Osteoblast (primary cell): ENCODE results near the gene ZFHX3. TPM values are rescaled to one million over a fixed set of nuclear protein-coding genes. Genes with fewer than 3 reads are reported as not detected.

Experiments used
- DNase-seq: peaks from one replicate; pipeline ENCODE4 v3.0.0; 2011; ENCODE audit warnings: low spot score, mixed read lengths; ENCODE audit not compliant: insufficient read length; ENCODE audit errors: missing footprints
- H2AFZ ChIP-seq: 2 replicates; pipeline ENCODE4 v1.6.0; 2011; ENCODE audit warnings: mild to moderate bottlenecking, low read length
- H3K27ac ChIP-seq: 2 replicates; pipeline ENCODE4 v1.5.1; 2011; ENCODE audit warnings: mild to moderate bottlenecking, low read depth, low read length, moderate library complexity
- H3K27me3 ChIP-seq: 2 replicates; pipeline ENCODE4 v1.6.0; 2012; ENCODE audit warnings: mild to moderate bottlenecking, control low read depth, inconsistent platforms, low read length, moderate library complexity; ENCODE audit not compliant: insufficient read depth
- H3K36me3 ChIP-seq: 2 replicates; pipeline ENCODE4 v1.5.1; 2011; ENCODE audit warnings: mild to moderate bottlenecking, low read length, control low read depth, moderate library complexity; ENCODE audit not compliant: insufficient read depth
- H3K4me1 ChIP-seq: 2 replicates; pipeline ENCODE4 v1.5.1; 2011; ENCODE audit warnings: mild to moderate bottlenecking, low read length, control low read depth, moderate library complexity; ENCODE audit not compliant: insufficient read depth
- H3K4me2 ChIP-seq: 2 replicates; pipeline ENCODE4 v1.6.0; 2011; ENCODE audit warnings: mild to moderate bottlenecking, low read length; ENCODE audit not compliant: insufficient read depth
- H3K4me3 ChIP-seq: fragments of 200-600 bp; sonication (generic); 3 replicates; pipeline ENCODE4 v1.5.1; 2012; ENCODE audit warnings: mild to moderate bottlenecking, low read length, inconsistent platforms; ENCODE audit not compliant: insufficient read depth
- H3K79me2 ChIP-seq: 2 replicates; pipeline ENCODE4 v1.6.0; 2012; ENCODE audit warnings: mild to moderate bottlenecking, low read length, control low read depth, inconsistent platforms; ENCODE audit not compliant: insufficient read depth
- H3K9me3 ChIP-seq: 2 replicates; pipeline ENCODE4 v1.5.1; 2011; ENCODE audit warnings: low read depth, low read length, control low read depth
- H4K20me1 ChIP-seq: 2 replicates; pipeline ENCODE4 v1.6.0; 2012; ENCODE audit warnings: mild to moderate bottlenecking, low read length, control low read depth; ENCODE audit not compliant: insufficient read depth
- CTCF ChIP-seq: IDR thresholded peaks from 2 replicates; pipeline ENCODE4 v1.5.1; 2011; ENCODE audit warnings: mild to moderate bottlenecking, low read depth, low read length, moderate library complexity; ENCODE audit errors: extremely low read depth
- total RNA-seq: library from RNA; depleted of rRNA; stranded (reverse); fragments of >200 nt; gene quantifications from 2 replicates; pipeline ENCODE4 v1.2.3, GENCODE V29; 2012

Gene ZFHX3
- total RNA-seq, 1 donor: 14.5 TPM

GRCh38 chr16:73071131-73071940, 23.4 kb upstream of the ZFHX3 start:
- Histone ChIP-seq H3K27me3 (no peaks in the 10 kb centered on the region), H3K36me3 (no peaks in the 10 kb centered on the region), H3K4me1 (peaks cover 39% of the 10 kb centered on the region), H3K4me3 (peak overlapping the region; percentile 50), H3K27ac (peak overlapping the region; percentile 49), H3K4me2 (peak overlapping the region; percentile 79), H2AFZ (peak overlapping the region; percentile 75), H3K9me3 (no peaks in the 10 kb centered on the region), H3K79me2 (no peaks in the 10 kb centered on the region), H4K20me1 (no peaks in the 10 kb centered on the region)
- peak; percentile 87 for DNase-seq
- no peak for TF ChIP-seq CTCF

GRCh38 chr16:73069581-73070262, 21.8 kb upstream of the ZFHX3 start:
- peak overlapping the region; percentile 100 for H3K27ac ChIP-seq
- no peaks in the 10 kb centered on the region for H3K27me3 ChIP-seq
- no peak for DNase-seq
- no peak overlapping the region for H2AFZ ChIP-seq
- no peak overlapping the region for H3K4me3 ChIP-seq
- peak overlapping the region; percentile 78 for H3K4me2 ChIP-seq
- H3K36me3 ChIP-seq: no peaks in the 10 kb centered on the region
- TF ChIP-seq CTCF: no peak
- peaks cover 42% of the 10 kb centered on the region for H3K4me1 ChIP-seq
- no peaks in the 10 kb centered on the region for H3K79me2 ChIP-seq
- H3K9me3 ChIP-seq: no peaks in the 10 kb centered on the region
- no peaks in the 10 kb centered on the region for H4K20me1 ChIP-seq

GRCh38 chr16:73068541-73069401, 20.8 kb upstream of the ZFHX3 start:
- Histone ChIP-seq H3K27me3 (no peaks in the 10 kb centered on the region), H3K27ac (peak overlapping the region; percentile 100), H3K4me3 (peak overlapping the region; percentile 55), H3K4me1 (peaks cover 49% of the 10 kb centered on the region), H4K20me1 (no peaks in the 10 kb centered on the region), H2AFZ (peak overlapping the region; percentile 64), H3K4me2 (peak overlapping the region; percentile 78), H3K79me2 (no peaks in the 10 kb centered on the region), H3K36me3 (no peaks in the 10 kb centered on the region), H3K9me3 (no peaks in the 10 kb centered on the region)
- peak; percentile 99 for DNase-seq
- no peak for TF ChIP-seq CTCF
